Chondrocyte (in vitro differentiated cells): ENCODE measurements around the gene SLIT3. TPM values are rescaled to one million over a fixed set of nuclear protein-coding genes. Genes with fewer than 3 reads are reported as not detected.

ENCODE experiments used
- DNase-seq: peaks from one replicate; pipeline ENCODE4 v3.0.0; 2021; ENCODE audit warnings: mixed read lengths, low spot score
- H3K27ac Mint-ChIP-seq: one replicate; pipeline ENCODE4 v1.8.0; 2021; ENCODE audit warnings: mild to moderate bottlenecking, moderate library complexity, mixed read lengths; ENCODE audit not compliant: unreplicated experiment
- H3K27me3 Mint-ChIP-seq: 2 replicates; pipeline ENCODE4 v1.8.0; 2021; ENCODE audit warnings: low read depth, mixed read lengths
- H3K36me3 Mint-ChIP-seq: 2 replicates; pipeline ENCODE4 v1.8.0; 2021; ENCODE audit warnings: low read depth, mixed read lengths
- H3K4me1 Mint-ChIP-seq: 2 replicates; pipeline ENCODE4 v1.8.0; 2021; ENCODE audit warnings: low read depth, mild to moderate bottlenecking, mixed read lengths
- H3K4me3 Mint-ChIP-seq: one replicate; pipeline ENCODE4 v1.8.0; 2021; ENCODE audit warnings: mild to moderate bottlenecking, moderate library complexity, mixed read lengths; ENCODE audit not compliant: unreplicated experiment
- H3K9me3 Mint-ChIP-seq: 2 replicates; pipeline ENCODE4 v1.8.0; 2021; ENCODE audit warnings: low read depth, mixed read lengths
- total RNA-seq: library from RNA; stranded (reverse); gene quantifications from 3 replicates; pipeline ENCODE4 v1.2.1, GENCODE V29; 2021
- TF ChIP-seq, protein P1 (sequence below): fragments of 200-600 bp; sonication (generic); IDR thresholded peaks from 2 replicates; pipeline ENCODE4 v1.5.0; 2021; ENCODE audit warnings: antibody characterized with exemption, mild to moderate bottlenecking, moderate library complexity

Gene SLIT3
- total RNA-seq, 1 donor from 2014 or later: 116 TPM

DNA sequence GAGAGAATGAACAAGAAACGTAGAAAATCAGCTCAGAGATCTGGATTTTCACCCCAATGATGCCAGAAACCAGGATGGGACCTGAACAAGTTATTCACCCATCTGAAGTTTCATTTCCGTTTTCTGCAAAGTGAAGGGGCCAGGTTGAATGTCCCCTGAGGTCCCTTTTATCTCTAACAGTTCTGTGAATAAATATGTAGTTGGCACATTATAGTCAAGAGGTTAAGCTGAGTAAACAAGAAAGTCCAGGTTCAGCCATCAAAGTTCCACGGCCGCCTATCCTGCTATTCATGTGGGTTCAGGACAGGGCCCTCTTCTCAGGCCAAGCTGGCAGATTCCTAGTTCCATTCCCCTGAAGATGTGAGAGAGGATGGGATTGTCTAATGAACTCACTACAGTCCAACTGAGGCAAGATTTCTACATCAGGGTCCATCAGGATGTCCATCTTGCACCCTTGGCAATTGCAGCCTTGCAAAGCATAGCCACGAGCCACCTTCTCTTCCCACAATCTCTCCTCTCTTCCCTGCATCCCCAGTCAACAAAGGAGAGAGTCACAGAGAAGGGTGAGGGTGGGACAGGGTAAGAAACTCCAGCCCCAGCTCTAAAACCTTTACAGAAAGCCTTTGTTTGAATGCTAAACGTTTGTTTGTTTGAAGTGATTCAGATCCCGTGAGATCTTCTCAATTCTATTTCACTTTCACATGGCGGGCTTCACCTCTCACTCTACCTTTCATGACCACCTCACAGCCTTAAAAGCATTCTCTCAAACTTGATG, 311.0 kb downstream of the SLIT3 start:
- peaks cover 2% of the 10 kb centered on the region for H3K36me3 Mint-ChIP-seq
- no peaks in the 10 kb centered on the region for H3K9me3 Mint-ChIP-seq
- H3K4me3 Mint-ChIP-seq: no peak overlapping the region
- peaks cover 64% of the 10 kb centered on the region for H3K4me1 Mint-ChIP-seq
- no peak for DNase-seq
- TF ChIP-seq, protein P1, sequence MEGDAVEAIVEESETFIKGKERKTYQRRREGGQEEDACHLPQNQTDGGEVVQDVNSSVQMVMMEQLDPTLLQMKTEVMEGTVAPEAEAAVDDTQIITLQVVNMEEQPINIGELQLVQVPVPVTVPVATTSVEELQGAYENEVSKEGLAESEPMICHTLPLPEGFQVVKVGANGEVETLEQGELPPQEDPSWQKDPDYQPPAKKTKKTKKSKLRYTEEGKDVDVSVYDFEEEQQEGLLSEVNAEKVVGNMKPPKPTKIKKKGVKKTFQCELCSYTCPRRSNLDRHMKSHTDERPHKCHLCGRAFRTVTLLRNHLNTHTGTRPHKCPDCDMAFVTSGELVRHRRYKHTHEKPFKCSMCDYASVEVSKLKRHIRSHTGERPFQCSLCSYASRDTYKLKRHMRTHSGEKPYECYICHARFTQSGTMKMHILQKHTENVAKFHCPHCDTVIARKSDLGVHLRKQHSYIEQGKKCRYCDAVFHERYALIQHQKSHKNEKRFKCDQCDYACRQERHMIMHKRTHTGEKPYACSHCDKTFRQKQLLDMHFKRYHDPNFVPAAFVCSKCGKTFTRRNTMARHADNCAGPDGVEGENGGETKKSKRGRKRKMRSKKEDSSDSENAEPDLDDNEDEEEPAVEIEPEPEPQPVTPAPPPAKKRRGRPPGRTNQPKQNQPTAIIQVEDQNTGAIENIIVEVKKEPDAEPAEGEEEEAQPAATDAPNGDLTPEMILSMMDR: no peak
- H3K27me3 Mint-ChIP-seq: no peaks in the 10 kb centered on the region
- no peak overlapping the region for H3K27ac Mint-ChIP-seq

DNA sequence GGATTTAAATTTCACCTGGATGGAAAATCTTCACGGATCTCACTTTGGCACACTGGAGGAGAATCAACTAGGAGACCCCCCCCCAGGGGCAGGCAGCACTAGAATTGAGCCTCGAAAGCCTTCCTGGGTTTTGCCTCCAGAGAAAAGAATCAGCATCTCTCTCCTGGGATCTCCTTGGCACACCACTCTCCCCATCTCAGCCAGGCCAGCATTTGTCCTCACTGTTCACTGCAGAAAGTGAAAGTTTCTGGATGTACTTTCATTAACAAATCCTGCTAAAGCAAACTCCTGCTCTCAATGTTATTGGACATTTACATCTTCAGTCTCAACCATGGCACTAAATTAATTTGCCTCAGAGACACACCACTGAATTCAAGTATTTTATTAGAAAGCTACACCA, 312.2 kb downstream of the SLIT3 start:
- Mint-ChIP-seq H3K4me1 (peaks cover 59% of the 10 kb centered on the region), H3K27me3 (no peaks in the 10 kb centered on the region), H3K4me3 (no peak overlapping the region), H3K36me3 (peaks cover 2% of the 10 kb centered on the region), H3K9me3 (no peaks in the 10 kb centered on the region), H3K27ac (peak overlapping the region; percentile 45)
- TF ChIP-seq, protein P1: no peak
- DNase-seq: no peak

DNA sequence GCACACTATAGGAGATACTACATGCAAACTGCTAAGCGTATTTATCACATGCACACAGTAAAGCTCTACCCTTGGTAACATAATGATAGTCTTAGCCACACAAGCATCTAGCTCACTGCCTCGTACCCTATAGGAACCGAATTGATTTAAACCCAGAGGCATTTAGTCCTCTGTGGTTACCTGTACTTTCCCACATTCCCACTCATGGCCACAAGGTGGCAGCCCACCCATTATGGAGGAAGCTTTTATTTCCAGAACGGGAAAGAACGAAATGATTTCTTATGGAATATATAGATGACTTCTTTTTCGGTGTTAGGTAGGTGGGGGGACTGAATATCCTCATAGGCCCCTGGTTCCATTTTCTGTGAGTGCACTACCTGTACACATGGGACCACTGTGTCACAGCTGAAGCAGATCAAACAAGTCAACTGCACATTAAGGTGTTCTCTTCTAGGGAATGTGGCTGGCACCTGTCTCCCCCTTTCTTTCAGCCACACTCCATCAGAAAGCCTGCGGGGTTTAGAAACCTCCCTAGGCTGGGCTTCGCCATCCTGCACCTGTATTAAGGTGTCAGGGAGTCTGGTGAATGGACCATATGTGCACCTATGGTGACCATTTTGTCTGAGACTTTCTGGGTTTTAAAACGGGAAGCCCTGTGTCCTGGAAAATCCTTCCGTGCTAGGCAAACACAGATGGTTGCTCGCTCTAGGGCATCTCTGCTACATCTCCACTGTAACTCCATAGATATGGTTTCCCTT, 313.2 kb downstream of the SLIT3 start:
- no peak overlapping the region for H3K27ac Mint-ChIP-seq
- TF ChIP-seq, protein P1: peak; percentile 99
- H3K9me3 Mint-ChIP-seq: no peaks in the 10 kb centered on the region
- H3K4me1 Mint-ChIP-seq: peaks cover 53% of the 10 kb centered on the region
- DNase-seq: no peak
- H3K4me3 Mint-ChIP-seq: no peak overlapping the region
- H3K36me3 Mint-ChIP-seq: peaks cover 2% of the 10 kb centered on the region
- H3K27me3 Mint-ChIP-seq: no peaks in the 10 kb centered on the region

DNA sequence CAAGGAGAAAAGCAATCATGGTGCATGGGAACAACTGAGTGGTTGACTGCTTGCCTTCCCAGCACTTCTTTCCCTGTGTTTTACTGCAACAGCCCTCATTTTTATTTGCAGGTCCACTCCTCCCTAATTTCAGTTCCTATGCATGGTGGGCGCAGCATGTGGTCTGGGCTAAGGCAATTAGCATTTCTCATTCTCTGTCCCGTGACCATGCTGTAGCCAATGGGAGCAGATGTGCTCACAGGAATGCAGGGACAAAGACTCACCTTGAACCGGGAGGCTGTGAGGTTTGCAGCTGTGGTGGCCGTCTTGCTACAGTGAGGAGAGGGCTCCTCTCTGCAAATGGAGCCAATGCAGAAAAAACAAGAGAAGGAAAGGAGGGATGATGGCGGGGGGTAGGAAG, 315.5 kb downstream of the SLIT3 start:
- TF ChIP-seq, protein P1: no peak
- H3K27ac Mint-ChIP-seq: no peak overlapping the region

DNA sequence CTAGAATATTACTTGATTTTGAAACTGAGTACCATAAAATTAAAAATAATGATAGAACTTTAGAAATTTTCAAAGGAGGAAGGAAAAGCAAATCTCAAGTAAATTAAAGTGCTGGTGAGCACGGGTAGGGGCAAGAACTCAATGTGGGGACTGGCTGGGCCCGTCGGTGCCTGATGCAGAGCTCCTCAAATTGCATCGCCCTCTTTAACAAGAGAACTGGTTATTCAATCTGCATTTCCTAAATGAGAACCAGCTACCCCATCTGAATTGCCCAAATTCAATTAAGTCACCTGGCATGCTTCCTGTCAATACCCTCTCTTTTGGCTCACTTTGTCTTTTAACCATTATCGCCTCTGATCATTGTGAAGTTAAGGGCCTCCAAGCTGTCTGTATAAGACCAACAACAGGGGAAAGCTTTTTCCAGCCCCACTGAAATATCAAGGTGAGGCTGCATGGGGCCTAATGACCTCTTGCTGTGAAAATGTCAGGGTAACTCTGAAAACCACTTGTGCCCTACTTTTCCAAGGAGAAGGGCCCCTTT, 316.7 kb downstream of the SLIT3 start:
- TF ChIP-seq, protein P1: no peak
- Mint-ChIP-seq H3K4me3 (no peak overlapping the region), H3K4me1 (peaks cover 24% of the 10 kb centered on the region), H3K36me3 (peaks cover 2% of the 10 kb centered on the region), H3K27ac (no peak overlapping the region), H3K27me3 (no peaks in the 10 kb centered on the region), H3K9me3 (no peaks in the 10 kb centered on the region)
- no peak for DNase-seq

More for the DNA sequence above, 315.5 kb downstream of the SLIT3 start:
- Mint-ChIP-seq H3K4me1 (peaks cover 32% of the 10 kb centered on the region), H3K9me3 (no peaks in the 10 kb centered on the region), H3K27me3 (no peaks in the 10 kb centered on the region), H3K36me3 (peaks cover 2% of the 10 kb centered on the region), H3K4me3 (no peak overlapping the region)
- no peak for DNase-seq
